Stimulated activated naive B cell treated with anti-CD40 and anti-IgM and Interleukin-4, amounts not matched to agents 10 μg/mL and 1 μg/mL and 100 μg/mL, for 72 hours (primary cell): ENCODE results near the gene ARMC10.
"Not testable (repeated sequence)": the region's sequence is repeated elsewhere in the genome, so short reads cannot be mapped to it uniquely, and the experiment has no call there.

ENCODE experiments used
- ATAC-seq, 2 donors: fragments of 150-1000 bp; cut with Tn5 transposase; replicated peaks; 2 replicates each; pipeline ENCODE4 v1.10.0; 2021; ENCODE audit warnings: moderate library complexity in 1 of 2
- DNase-seq: peaks from one replicate; pipeline ENCODE4 v3.0.0; 2021
- H3K27ac Mint-ChIP-seq: one replicate; pipeline ENCODE4 v1.8.0; 2022; ENCODE audit warnings: mild to moderate bottlenecking, mixed read lengths
- H3K27me3 Mint-ChIP-seq, 2 donors: one replicate each; pipeline ENCODE4 v1.8.0; 2022; ENCODE audit warnings: mixed read lengths in 2 of 2
- H3K36me3 Mint-ChIP-seq, 2 donors: one replicate each; pipeline ENCODE4 v1.8.0; 2022; ENCODE audit warnings: mixed read lengths in 2 of 2, mild to moderate bottlenecking in 1 of 2
- H3K4me1 Mint-ChIP-seq, 2 donors: one replicate each; pipeline ENCODE4 v1.8.0; 2022; ENCODE audit warnings: mixed read lengths in 2 of 2, mild to moderate bottlenecking in 1 of 2
- H3K4me3 Mint-ChIP-seq, 2 donors: one replicate each; pipeline ENCODE4 v1.8.0; 2022; ENCODE audit warnings: mild to moderate bottlenecking in 2 of 2, mixed read lengths in 2 of 2, moderate library complexity in 1 of 2
- H3K9me3 Mint-ChIP-seq, 2 donors: one replicate each; pipeline ENCODE4 v1.8.0; 2022; ENCODE audit warnings: mixed read lengths in 2 of 2, mild to moderate bottlenecking in 1 of 2

ARMC10 gene

GRCh38 chr7:103074519-103075336, at the start of gene ARMC10, which contains the start of gene FBXL13:
ARMC10 (plus strand) TSS chr7:103075140; CDS start chr7:103075273, 133 bp downstream.
FBXL13 (minus strand) TSS chr7:103074796.
- peaks cover 4 to 6% of the 10 kb centered on the region in 2 donors for H3K9me3 Mint-ChIP-seq
- H3K36me3 Mint-ChIP-seq, result peaks cover 15 to 18% of the 10 kb centered on the region in 2 donors

GRCh38 chr7:103025341-103025740, 49.6 kb upstream of the ARMC10 start:
- H3K27me3 Mint-ChIP-seq, result no peaks in the 10 kb centered on the region
- H3K9me3 Mint-ChIP-seq, result peaks cover 9 to 13% of the 10 kb centered on the region in 2 donors
- peaks cover 11 to 16% of the 10 kb centered on the region in 2 donors for H3K36me3 Mint-ChIP-seq
- DNase-seq (peak; percentile 8), ATAC-seq (peak; percentile 97 to 100)
- no peak overlapping the region for H3K27ac Mint-ChIP-seq
- no peak overlapping the region for H3K4me3 Mint-ChIP-seq
- peaks cover 4 to 13% of the 10 kb centered on the region in 2 donors for H3K4me1 Mint-ChIP-seq

More at GRCh38 chr7:103074519-103075336, at the start of gene ARMC10, which contains the start of gene FBXL13:
- peak within 1 kb of the TSS; percentile 89 to 96 for H3K4me3 Mint-ChIP-seq
- H3K27ac Mint-ChIP-seq, result peak within 1 kb of the TSS; percentile 95
- peaks cover 16 to 37% of the 10 kb centered on the region in 2 donors for H3K4me1 Mint-ChIP-seq
- ATAC-seq (peak; percentile 86 to 90), DNase-seq (peak; percentile 88)
- no peaks in the 10 kb centered on the region for H3K27me3 Mint-ChIP-seq

GRCh38 chr7:103031024-103031423, 43.9 kb upstream of the ARMC10 start:
- Mint-ChIP-seq H3K27ac (peak overlapping the region; percentile 10), H3K4me1 (peaks cover 0 to 6% of the 10 kb centered on the region in 2 donors), H3K9me3 (peaks cover 0 to 1% of the 10 kb centered on the region in 2 donors), H3K27me3 (no peaks in the 10 kb centered on the region), H3K4me3 (no peak overlapping the region), H3K36me3 (no peaks in the 10 kb centered on the region)
- DNase-seq, result no peak
- ATAC-seq, result no peak

- Mint-ChIP-seq H3K27me3 (no peaks in the 10 kb centered on the region), H3K36me3 (no peaks in the 10 kb centered on the region), H3K27ac (no peak overlapping the region), H3K4me3 (no peak overlapping the region), H3K9me3 (peaks cover 0 to 1% of the 10 kb centered on the region in 2 donors), H3K4me1 (peaks cover 0 to 6% of the 10 kb centered on the region in 2 donors)
- DNase-seq (no peak), ATAC-seq (no peak)
These were observed 43.2 kb upstream of the ARMC10 start for GRCh38 chr7:103031781-103032180.

- H3K27me3 Mint-ChIP-seq, H3K4me3 Mint-ChIP-seq, H3K4me1 Mint-ChIP-seq, H3K9me3 Mint-ChIP-seq, H3K36me3 Mint-ChIP-seq, ATAC-seq, DNase-seq, H3K27ac Mint-ChIP-seq: not testable (repeated sequence)
These were observed 40.6 kb upstream of the ARMC10 start for GRCh38 chr7:103034318-103034717.

GRCh38 chr7:103037476-103037822, 37.5 kb upstream of the ARMC10 start:
- no peaks in the 10 kb centered on the region for H3K27me3 Mint-ChIP-seq
- no peaks in the 10 kb centered on the region for H3K36me3 Mint-ChIP-seq
- no peak for DNase-seq
- H3K9me3 Mint-ChIP-seq, result peaks cover 0 to 2% of the 10 kb centered on the region in 2 donors
- no peak overlapping the region for H3K27ac Mint-ChIP-seq
- no peak for ATAC-seq
- H3K4me1 Mint-ChIP-seq, result peaks cover 3 to 5% of the 10 kb centered on the region in 2 donors
- no peak overlapping the region for H3K4me3 Mint-ChIP-seq

GRCh38 chr7:103037823-103038739, 36.9 kb upstream of the ARMC10 start:
- not testable (repeated sequence) for DNase-seq, H3K27me3 Mint-ChIP-seq, H3K9me3 Mint-ChIP-seq, ATAC-seq, H3K36me3 Mint-ChIP-seq, H3K4me1 Mint-ChIP-seq, H3K4me3 Mint-ChIP-seq, H3K27ac Mint-ChIP-seq

GRCh38 chr7:103041815-103042214, 33.1 kb upstream of the ARMC10 start:
- H3K36me3 Mint-ChIP-seq, H3K9me3 Mint-ChIP-seq, DNase-seq, H3K4me3 Mint-ChIP-seq, H3K27ac Mint-ChIP-seq, ATAC-seq, H3K4me1 Mint-ChIP-seq, H3K27me3 Mint-ChIP-seq: not testable (repeated sequence)

- H3K9me3 Mint-ChIP-seq, result peaks cover 0 to 8% of the 10 kb centered on the region in 2 donors
- DNase-seq (no peak), ATAC-seq (no peak)
- no peak overlapping the region for H3K27ac Mint-ChIP-seq
- no peaks in the 10 kb centered on the region for H3K27me3 Mint-ChIP-seq
- H3K4me1 Mint-ChIP-seq, result no peaks in the 10 kb centered on the region
- peaks cover 7 to 12% of the 10 kb centered on the region in 2 donors for H3K36me3 Mint-ChIP-seq
- H3K4me3 Mint-ChIP-seq, result no peak overlapping the region
These were observed 26.1 kb upstream of the ARMC10 start for GRCh38 chr7:103048833-103049232.

- DNase-seq, result no peak
- H3K36me3 Mint-ChIP-seq, result peaks cover 7 to 14% of the 10 kb centered on the region in 2 donors
- H3K4me3 Mint-ChIP-seq, result no peak overlapping the region
- no peaks in the 10 kb centered on the region for H3K4me1 Mint-ChIP-seq
- no peaks in the 10 kb centered on the region for H3K27me3 Mint-ChIP-seq
- peaks cover 0 to 8% of the 10 kb centered on the region in 2 donors for H3K9me3 Mint-ChIP-seq
- no peak for ATAC-seq
- H3K27ac Mint-ChIP-seq, result no peak overlapping the region
These were observed 23.4 kb upstream of the ARMC10 start for GRCh38 chr7:103051519-103051918.

GRCh38 chr7:103056006-103056405, 18.9 kb upstream of the ARMC10 start:
- H3K9me3 Mint-ChIP-seq, H3K36me3 Mint-ChIP-seq, DNase-seq, H3K27me3 Mint-ChIP-seq, H3K4me3 Mint-ChIP-seq, ATAC-seq, H3K4me1 Mint-ChIP-seq, H3K27ac Mint-ChIP-seq: not testable (repeated sequence)

- H3K4me3 Mint-ChIP-seq, result no peak overlapping the region
- no peaks in the 10 kb centered on the region for H3K9me3 Mint-ChIP-seq
- DNase-seq (no peak), ATAC-seq (no peak)
- H3K36me3 Mint-ChIP-seq, result peaks cover 4 to 5% of the 10 kb centered on the region in 2 donors
- no peaks in the 10 kb centered on the region for H3K4me1 Mint-ChIP-seq
- no peaks in the 10 kb centered on the region for H3K27me3 Mint-ChIP-seq
- no peak overlapping the region for H3K27ac Mint-ChIP-seq
These were observed 16.8 kb upstream of the ARMC10 start for GRCh38 chr7:103058122-103058521.

- Mint-ChIP-seq H3K9me3 (no peaks in the 10 kb centered on the region), H3K4me1 (no peaks in the 10 kb centered on the region), H3K27me3 (no peaks in the 10 kb centered on the region), H3K4me3 (no peak overlapping the region), H3K27ac (no peak overlapping the region), H3K36me3 (peaks cover 0 to 2% of the 10 kb centered on the region in 2 donors)
- no peak for ATAC-seq
- DNase-seq, result no peak
These were observed 15.5 kb upstream of the ARMC10 start for GRCh38 chr7:103059471-103059870.

- no peaks in the 10 kb centered on the region for H3K36me3 Mint-ChIP-seq
- H3K9me3 Mint-ChIP-seq, result no peaks in the 10 kb centered on the region
- ATAC-seq (no peak), DNase-seq (no peak)
- H3K27ac Mint-ChIP-seq, result no peak overlapping the region
- peaks cover 0 to 2% of the 10 kb centered on the region in 2 donors for H3K4me1 Mint-ChIP-seq
- H3K27me3 Mint-ChIP-seq, result no peaks in the 10 kb centered on the region
- H3K4me3 Mint-ChIP-seq, result no peak overlapping the region
These were observed 11.0 kb upstream of the ARMC10 start for GRCh38 chr7:103063895-103064294.
